SU-DHL-6 (cell line): Measurements from ENCODE around the gene MTMR2.

Experiments
- H2AFZ ChIP-seq: fragments of 200-600 bp; sonication (generic); 2 replicates; pipeline ENCODE4 v1.6.1; 2014; ENCODE audit warnings: low read depth, mild to moderate bottlenecking, moderate library complexity, mixed read lengths, antibody characterized with exemption, low read length; ENCODE audit not compliant: severe bottlenecking
- H3F3A ChIP-seq: fragments of 200-600 bp; shearing (Covaris generic); 2 replicates; pipeline ENCODE4 v1.6.0; 2016; ENCODE audit warnings: antibody characterized with exemption, mild to moderate bottlenecking; ENCODE audit not compliant: insufficient read depth
- H3K27ac ChIP-seq: fragments of 200-600 bp; sonication (generic); 2 replicates; pipeline ENCODE4 v1.5.1; 2016; ENCODE audit warnings: low read depth, mild to moderate bottlenecking, low read length, moderate library complexity, mixed read lengths
- H3K27me3 ChIP-seq: fragments of 200-600 bp; sonication (generic), shearing (Covaris generic); 2 replicates; pipeline ENCODE4 v1.6.0; 2014; ENCODE audit warnings: mild to moderate bottlenecking, low read length
- H3K36me3 ChIP-seq: fragments of 200-600 bp; sonication (generic); 2 replicates; pipeline ENCODE4 v1.6.1; 2014; ENCODE audit warnings: mild to moderate bottlenecking, low read length, mixed read lengths
- H3K4me2 ChIP-seq: fragments of 300-600, 200-600 bp; shearing (Covaris generic), sonication (generic); 2 replicates; pipeline ENCODE4 v1.6.0; 2014; ENCODE audit warnings: low read length, low read depth, mild to moderate bottlenecking; ENCODE audit not compliant: poor library complexity, severe bottlenecking
- H3K4me3 ChIP-seq: fragments of 200-600 bp; sonication (generic); 2 replicates; pipeline ENCODE4 v1.5.1; 2014; ENCODE audit warnings: antibody characterized with exemption, low read length, mild to moderate bottlenecking, mixed read lengths; ENCODE audit not compliant: insufficient read depth, poor library complexity, severe bottlenecking
- H3K79me2 ChIP-seq: fragments of 200-600 bp; sonication (generic); 2 replicates; pipeline ENCODE4 v1.6.1; 2014; ENCODE audit warnings: mild to moderate bottlenecking, low read length, moderate library complexity; ENCODE audit not compliant: insufficient read depth
- H3K9ac ChIP-seq: fragments of 200-600 bp; sonication (generic); 2 replicates; pipeline ENCODE4 v1.7.0; 2014; ENCODE audit warnings: mild to moderate bottlenecking, low read length
- H3K9me2 ChIP-seq: fragments of 200-600 bp; sonication (generic); replicated peaks from 2 replicates; pipeline ENCODE4 v1.6.1; 2014; ENCODE audit warnings: low read length; ENCODE audit not compliant: insufficient read depth
- H3K9me3 ChIP-seq: fragments of 200-600 bp; sonication (generic); 2 replicates; pipeline ENCODE4 v1.6.1; 2014; ENCODE audit warnings: low read length, mixed read lengths; ENCODE audit not compliant: insufficient read depth
- H4K20me1 ChIP-seq: fragments of 200-600 bp; sonication (generic); 2 replicates; pipeline ENCODE4 v1.6.1; 2014; ENCODE audit warnings: low read depth, mild to moderate bottlenecking, antibody characterized with exemption, low read length, moderate library complexity, mixed read lengths
- CTCF ChIP-seq: fragments of 200-600 bp; sonication (generic); IDR thresholded peaks from one replicate; pipeline ENCODE4 v1.5.1; 2017; ENCODE audit warnings: antibody characterized with exemption, mild to moderate bottlenecking, low read length, moderate library complexity; ENCODE audit not compliant: insufficient read depth, poor library complexity, severe bottlenecking
- EZH2phosphoT487 ChIP-seq: fragments of 200-600 bp; sonication (generic), shearing (Covaris generic); conservative IDR thresholded peaks from 2 replicates; pipeline ENCODE4 v1.6.1; 2018; ENCODE audit warnings: mild to moderate bottlenecking, antibody characterized with exemption, low read length, moderate library complexity, mixed read lengths

The MTMR2 gene

GRCh38 chr11:95831198-95831883 is 92.6 kb downstream of the MTMR2 start:
- H3K27me3 ChIP-seq = no peaks in the 10 kb centered on the region
- H3K9ac ChIP-seq = no peak overlapping the region
- peaks cover 9% of the 10 kb centered on the region; the same call in 1 of the 2 replicates for H3F3A ChIP-seq
- no peaks in the 10 kb centered on the region for H3K9me2 ChIP-seq
- no peaks in the 10 kb centered on the region for H3K9me3 ChIP-seq
- H3K79me2 ChIP-seq = no peaks in the 10 kb centered on the region
- no peak for TF ChIP-seq EZH2phosphoT487
- no peak for TF ChIP-seq CTCF
- H3K27ac ChIP-seq = no peak overlapping the region
- no peak overlapping the region for H2AFZ ChIP-seq
- no peak overlapping the region for H3K4me3 ChIP-seq
- H3K4me2 ChIP-seq = no peak overlapping the region
- H3K36me3 ChIP-seq = peaks cover 67% of the 10 kb centered on the region
- no peaks in the 10 kb centered on the region for H4K20me1 ChIP-seq

- no peaks in the 10 kb centered on the region for H3K79me2 ChIP-seq
- no peak overlapping the region for H2AFZ ChIP-seq
- H3K9me3 ChIP-seq = no peaks in the 10 kb centered on the region
- no peaks in the 10 kb centered on the region for H3K9me2 ChIP-seq
- no peak overlapping the region for H3K4me3 ChIP-seq
- no peak overlapping the region for H3K9ac ChIP-seq
- no peak overlapping the region for H3K4me2 ChIP-seq
- H3F3A ChIP-seq = peaks cover 9% of the 10 kb centered on the region; the same call in 1 of the 2 replicates
- no peak overlapping the region for H3K27ac ChIP-seq
- no peak for TF ChIP-seq EZH2phosphoT487
- TF ChIP-seq CTCF = no peak
- no peaks in the 10 kb centered on the region for H4K20me1 ChIP-seq
- peaks cover 56% of the 10 kb centered on the region for H3K36me3 ChIP-seq
- no peaks in the 10 kb centered on the region for H3K27me3 ChIP-seq
Measured at GRCh38 chr11:95829580-95830259, 94.2 kb downstream of the MTMR2 start.

GRCh38 chr11:95827696-95828095 is 96.2 kb downstream of the MTMR2 start:
- H3K9ac ChIP-seq = no peak overlapping the region
- H3K4me3 ChIP-seq = no peak overlapping the region
- H3K4me2 ChIP-seq = no peak overlapping the region
- H3K9me3 ChIP-seq = no peaks in the 10 kb centered on the region
- no peaks in the 10 kb centered on the region for H3K79me2 ChIP-seq
- no peaks in the 10 kb centered on the region for H4K20me1 ChIP-seq
- TF ChIP-seq EZH2phosphoT487 (no peak), CTCF (no peak)
- no peak overlapping the region for H2AFZ ChIP-seq
- no peak overlapping the region for H3K27ac ChIP-seq
- H3K27me3 ChIP-seq = no peaks in the 10 kb centered on the region
- no peaks in the 10 kb centered on the region for H3K9me2 ChIP-seq
- peaks cover 56% of the 10 kb centered on the region for H3K36me3 ChIP-seq
- peaks cover 7% of the 10 kb centered on the region; the same call in 1 of the 2 replicates for H3F3A ChIP-seq
